Gastrocnemius medialis (tissue), 4 donors: ENCODE data around the gene PCDHB6.

ENCODE experiments used
- POLR2A ChIP-seq, 2 donors: fragments of 450-650 bp; IDR thresholded peaks; one replicate each; pipeline ENCODE4 v1.6.1; 2017; ENCODE audit warnings: antibody characterized with exemption in 2 of 2, mild to moderate bottlenecking in 2 of 2, moderate library complexity in 2 of 2
- TF ChIP-seq, protein P1 (sequence below), 5 experiments: fragments of 450-650 bp in 3 of 5; fragments of 200-600 bp in 2 of 5; sonication (generic) in 2 of 5; IDR thresholded peaks in 4 of 5; conservative IDR thresholded peaks in 1 of 5; 1 replicate in 4 of 5; 2 replicates in 1 of 5; pipeline ENCODE4 v1.5.1; 2016 to 2019; ENCODE audit warnings: antibody characterized with exemption in 5 of 5, mild to moderate bottlenecking in 3 of 5, moderate library complexity in 3 of 5

DNA sequence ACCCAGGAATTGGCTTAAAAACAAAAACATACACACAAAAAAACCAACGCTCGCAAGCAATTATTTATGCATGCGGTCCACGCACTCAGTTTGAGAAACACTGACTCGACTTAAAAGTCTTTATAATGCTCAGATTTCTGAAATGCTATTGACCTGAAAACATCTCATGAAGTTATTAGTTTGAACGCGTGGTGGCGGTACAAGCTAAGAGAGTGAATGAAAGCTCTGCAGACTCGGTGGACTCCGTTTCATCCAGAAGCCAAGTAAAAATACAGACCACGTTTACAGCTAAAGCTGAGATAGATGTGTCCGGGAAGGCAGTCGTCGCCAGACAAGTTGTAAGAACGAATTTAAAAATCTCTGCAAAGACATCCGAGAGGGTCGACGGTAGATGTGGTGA is at the start of gene PCDHB6:
- TF ChIP-seq POLR2A (IDR thresholded peaks at IDR 0.05): no peak
- TF ChIP-seq, protein P1, sequence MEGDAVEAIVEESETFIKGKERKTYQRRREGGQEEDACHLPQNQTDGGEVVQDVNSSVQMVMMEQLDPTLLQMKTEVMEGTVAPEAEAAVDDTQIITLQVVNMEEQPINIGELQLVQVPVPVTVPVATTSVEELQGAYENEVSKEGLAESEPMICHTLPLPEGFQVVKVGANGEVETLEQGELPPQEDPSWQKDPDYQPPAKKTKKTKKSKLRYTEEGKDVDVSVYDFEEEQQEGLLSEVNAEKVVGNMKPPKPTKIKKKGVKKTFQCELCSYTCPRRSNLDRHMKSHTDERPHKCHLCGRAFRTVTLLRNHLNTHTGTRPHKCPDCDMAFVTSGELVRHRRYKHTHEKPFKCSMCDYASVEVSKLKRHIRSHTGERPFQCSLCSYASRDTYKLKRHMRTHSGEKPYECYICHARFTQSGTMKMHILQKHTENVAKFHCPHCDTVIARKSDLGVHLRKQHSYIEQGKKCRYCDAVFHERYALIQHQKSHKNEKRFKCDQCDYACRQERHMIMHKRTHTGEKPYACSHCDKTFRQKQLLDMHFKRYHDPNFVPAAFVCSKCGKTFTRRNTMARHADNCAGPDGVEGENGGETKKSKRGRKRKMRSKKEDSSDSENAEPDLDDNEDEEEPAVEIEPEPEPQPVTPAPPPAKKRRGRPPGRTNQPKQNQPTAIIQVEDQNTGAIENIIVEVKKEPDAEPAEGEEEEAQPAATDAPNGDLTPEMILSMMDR (IDR thresholded peaks at IDR 0.05 in 4 of 5, conservative IDR thresholded peaks at IDR 0.05 in 1 of 5): no peak
